B cell (primary cell): Measurements from ENCODE around the gene DROSHA.

Experiments used
- EZH2 ChIP-seq: IDR thresholded peaks from 2 replicates; pipeline ENCODE4 v1.6.1; 2012; ENCODE audit warnings: borderline replicate concordance, low read depth, mild to moderate bottlenecking, moderate library complexity, low read length; ENCODE audit not compliant: insufficient read depth, poor library complexity, severe bottlenecking
- TF ChIP-seq, protein P1 (sequence below): fragments of 200-600 bp; IDR thresholded peaks from one replicate; pipeline ENCODE4 v1.8.0; 2022; ENCODE audit warnings: antibody characterized with exemption, mild to moderate bottlenecking

- no peak for TF ChIP-seq EZH2
- TF ChIP-seq, protein P1, sequence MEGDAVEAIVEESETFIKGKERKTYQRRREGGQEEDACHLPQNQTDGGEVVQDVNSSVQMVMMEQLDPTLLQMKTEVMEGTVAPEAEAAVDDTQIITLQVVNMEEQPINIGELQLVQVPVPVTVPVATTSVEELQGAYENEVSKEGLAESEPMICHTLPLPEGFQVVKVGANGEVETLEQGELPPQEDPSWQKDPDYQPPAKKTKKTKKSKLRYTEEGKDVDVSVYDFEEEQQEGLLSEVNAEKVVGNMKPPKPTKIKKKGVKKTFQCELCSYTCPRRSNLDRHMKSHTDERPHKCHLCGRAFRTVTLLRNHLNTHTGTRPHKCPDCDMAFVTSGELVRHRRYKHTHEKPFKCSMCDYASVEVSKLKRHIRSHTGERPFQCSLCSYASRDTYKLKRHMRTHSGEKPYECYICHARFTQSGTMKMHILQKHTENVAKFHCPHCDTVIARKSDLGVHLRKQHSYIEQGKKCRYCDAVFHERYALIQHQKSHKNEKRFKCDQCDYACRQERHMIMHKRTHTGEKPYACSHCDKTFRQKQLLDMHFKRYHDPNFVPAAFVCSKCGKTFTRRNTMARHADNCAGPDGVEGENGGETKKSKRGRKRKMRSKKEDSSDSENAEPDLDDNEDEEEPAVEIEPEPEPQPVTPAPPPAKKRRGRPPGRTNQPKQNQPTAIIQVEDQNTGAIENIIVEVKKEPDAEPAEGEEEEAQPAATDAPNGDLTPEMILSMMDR, result no peak
Observed at GRCh38 chr5:31531543-31531887, 378 bp downstream of the DROSHA start.
